NCI-H1105 treated with DMSO at 0.1 percent for 48 hours (cell line): ENCODE results near the gene PRUNE2.
"Not testable (repeated sequence)": the region's sequence is repeated elsewhere in the genome, so short reads cannot be mapped to it uniquely, and the experiment has no call there.

Source experiments
- DNase-seq: peaks from one replicate; lab custom pipeline; 2025; lab: John Stamatoyannopoulos, UW

PRUNE2 gene

GRCh38 chr9:76905791-76906646 lies at the start of gene PRUNE2:
Gene PRUNE2, minus strand, starts transcription at chr9:76906114. Its CDS starts 151 bp downstream, at chr9:76905963.
- DNase-seq = peak; percentile 80

GRCh38 chr9:76955406-76955805 lies 49.5 kb upstream of the PRUNE2 start:
- not testable (repeated sequence) for DNase-seq

GRCh38 chr9:76949865-76950264 lies 44.0 kb upstream of the PRUNE2 start:
- DNase-seq = no peak

- DNase-seq = no peak
These were observed 38.1 kb upstream of the PRUNE2 start for GRCh38 chr9:76944011-76944410.

GRCh38 chr9:76943054-76943453 lies 37.1 kb upstream of the PRUNE2 start:
- DNase-seq = no peak

- no peak for DNase-seq
These were observed 26.8 kb upstream of the PRUNE2 start for GRCh38 chr9:76932757-76933156.

GRCh38 chr9:76932265-76932664 lies 26.4 kb upstream of the PRUNE2 start:
- no peak for DNase-seq

- DNase-seq = no peak
These were observed 21.8 kb upstream of the PRUNE2 start for GRCh38 chr9:76927540-76928240.

- no peak for DNase-seq
These were observed 20.9 kb upstream of the PRUNE2 start for GRCh38 chr9:76926846-76927245.

- DNase-seq = no peak
These were observed 20.4 kb upstream of the PRUNE2 start for GRCh38 chr9:76926324-76926741.

GRCh38 chr9:76921165-76921564 lies 15.3 kb upstream of the PRUNE2 start:
- no peak for DNase-seq

GRCh38 chr9:76917299-76917698 lies 11.4 kb upstream of the PRUNE2 start:
- DNase-seq = no peak

GRCh38 chr9:76916231-76916630 lies 10.3 kb upstream of the PRUNE2 start:
- DNase-seq = no peak

GRCh38 chr9:76913467-76913866 lies 7.6 kb upstream of the PRUNE2 start:
- DNase-seq = no peak

GRCh38 chr9:76912636-76913275 lies 6.8 kb upstream of the PRUNE2 start:
- DNase-seq = no peak

- DNase-seq = peak; percentile 45
These were observed 6.1 kb upstream of the PRUNE2 start for GRCh38 chr9:76911971-76912370.

- DNase-seq = no peak
These were observed 4.9 kb upstream of the PRUNE2 start for GRCh38 chr9:76910861-76911260.

- DNase-seq = no peak
These were observed 697 bp upstream of the PRUNE2 start for GRCh38 chr9:76906647-76906975.

- peak; percentile 37 for DNase-seq
These were observed 1.1 kb downstream of the PRUNE2 start for GRCh38 chr9:76904661-76905457.

GRCh38 chr9:76902395-76902794 lies 3.5 kb downstream of the PRUNE2 start:
- DNase-seq = no peak

GRCh38 chr9:76901801-76902200 lies 4.1 kb downstream of the PRUNE2 start:
- DNase-seq = no peak

- DNase-seq = no peak
These were observed 5.0 kb downstream of the PRUNE2 start for GRCh38 chr9:76900884-76901440.
